ENCODE data around the gene GOLIM4. TPM values are rescaled to one million over a fixed set of nuclear protein-coding genes. Genes with fewer than 3 reads are reported as not detected.

Gene GOLIM4
- polyA plus RNA-seq, 2 of the 4 experiments (the other 2 are of a cell fraction) = 22.4 to 23.6 TPM

- ChIA-PET POLR2A (no interaction called here), CTCF (no interaction called here)
- ATAC-seq = no peak
- Histone ChIP-seq H3K4me1 (no peaks in the 10 kb centered on the region), H3K9me3 (no peaks in the 10 kb centered on the region), H3K27ac (no peak overlapping the region), H3K4me2 (no peak overlapping the region), H3K4me3 (no peak overlapping the region)
- DNase-seq (ENCODE audit: low read depth in 1 of 2, low spot score in 1 of 2) = no peak
- no peak for FAIRE-seq
- TF ChIP-seq FOSL2 (IDR thresholded peaks at IDR 0.05) (no peak), FOSL2 (CRISPR knock-in tag; IDR thresholded peaks at IDR 0.05) (no peak), RARB (CRISPR knock-in tag; IDR thresholded peaks at IDR 0.05) (no peak), HOXA7 (CRISPR knock-in tag; IDR thresholded peaks at IDR 0.05) (no peak)
- TF ChIP-seq, protein P1, sequence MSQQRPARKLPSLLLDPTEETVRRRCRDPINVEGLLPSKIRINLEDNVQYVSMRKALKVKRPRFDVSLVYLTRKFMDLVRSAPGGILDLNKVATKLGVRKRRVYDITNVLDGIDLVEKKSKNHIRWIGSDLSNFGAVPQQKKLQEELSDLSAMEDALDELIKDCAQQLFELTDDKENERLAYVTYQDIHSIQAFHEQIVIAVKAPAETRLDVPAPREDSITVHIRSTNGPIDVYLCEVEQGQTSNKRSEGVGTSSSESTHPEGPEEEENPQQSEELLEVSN (IDR thresholded peaks at IDR 0.05; ENCODE audit: borderline replicate concordance, low read depth) = no peak
- TF ChIP-seq, protein P2, sequence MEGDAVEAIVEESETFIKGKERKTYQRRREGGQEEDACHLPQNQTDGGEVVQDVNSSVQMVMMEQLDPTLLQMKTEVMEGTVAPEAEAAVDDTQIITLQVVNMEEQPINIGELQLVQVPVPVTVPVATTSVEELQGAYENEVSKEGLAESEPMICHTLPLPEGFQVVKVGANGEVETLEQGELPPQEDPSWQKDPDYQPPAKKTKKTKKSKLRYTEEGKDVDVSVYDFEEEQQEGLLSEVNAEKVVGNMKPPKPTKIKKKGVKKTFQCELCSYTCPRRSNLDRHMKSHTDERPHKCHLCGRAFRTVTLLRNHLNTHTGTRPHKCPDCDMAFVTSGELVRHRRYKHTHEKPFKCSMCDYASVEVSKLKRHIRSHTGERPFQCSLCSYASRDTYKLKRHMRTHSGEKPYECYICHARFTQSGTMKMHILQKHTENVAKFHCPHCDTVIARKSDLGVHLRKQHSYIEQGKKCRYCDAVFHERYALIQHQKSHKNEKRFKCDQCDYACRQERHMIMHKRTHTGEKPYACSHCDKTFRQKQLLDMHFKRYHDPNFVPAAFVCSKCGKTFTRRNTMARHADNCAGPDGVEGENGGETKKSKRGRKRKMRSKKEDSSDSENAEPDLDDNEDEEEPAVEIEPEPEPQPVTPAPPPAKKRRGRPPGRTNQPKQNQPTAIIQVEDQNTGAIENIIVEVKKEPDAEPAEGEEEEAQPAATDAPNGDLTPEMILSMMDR (IDR thresholded peaks at IDR 0.05) = no peak
Observed at GRCh38 chr3:168124291-168124690, 28.6 kb upstream of the GOLIM4 start.

DNA sequence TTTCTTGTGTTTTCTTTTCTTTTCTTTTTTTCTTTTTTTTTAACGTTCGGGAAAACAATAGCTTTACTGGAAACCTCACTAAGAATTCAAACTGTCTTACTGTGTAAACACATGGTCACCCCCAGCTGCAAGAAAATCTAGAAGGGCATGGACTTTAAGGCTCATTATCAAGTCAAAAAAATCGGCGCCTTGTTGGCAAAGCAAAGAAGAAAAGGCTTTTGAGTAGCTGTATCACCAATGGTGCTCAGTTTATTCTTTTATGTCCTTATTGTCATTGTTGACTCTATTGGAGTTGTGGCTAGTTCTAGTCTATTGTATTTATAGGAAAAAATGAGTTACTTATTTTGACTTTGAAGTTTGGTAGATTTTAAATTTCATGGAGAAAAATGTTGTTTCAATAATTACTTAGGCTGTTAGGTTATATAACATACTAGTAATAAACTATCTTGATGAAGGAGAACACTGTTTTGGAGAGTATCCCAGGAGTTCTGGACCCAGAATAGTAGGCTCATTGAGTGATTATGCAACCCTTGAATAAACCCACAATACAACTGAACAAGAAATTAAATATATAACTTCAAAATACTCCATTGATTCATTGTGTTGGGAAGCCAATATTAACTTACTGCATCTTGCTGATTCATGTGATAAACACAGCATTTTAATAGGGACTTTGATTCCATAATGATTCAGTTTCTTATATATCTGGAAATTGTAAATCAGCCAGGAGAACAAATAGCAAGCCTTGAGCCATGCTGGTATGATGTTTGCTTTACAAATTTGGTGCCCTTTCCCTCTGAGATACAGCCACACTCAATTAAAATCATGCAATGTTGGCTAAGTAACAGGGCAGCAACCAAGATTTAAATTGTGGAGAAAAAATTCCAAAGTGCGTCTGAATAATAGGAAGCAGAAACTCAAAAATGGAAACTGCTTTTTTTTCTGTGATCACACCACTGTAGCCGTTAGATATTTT lies 27.8 kb upstream of the GOLIM4 start:
- POLR2A ChIA-PET = no interaction called here
- Histone ChIP-seq H3K4me2 (no peak overlapping the region), H3K4me1 (no peaks in the 10 kb centered on the region), H3K4me3 (no peak overlapping the region), H3K9me3 (no peaks in the 10 kb centered on the region), H3K27ac (no peak overlapping the region)
- no peak for FAIRE-seq
- no peak for ATAC-seq
- 40% methylated on average over 6 of the region's 6 CpGs for WGBS (ENCODE audit: missing lambda C conversion rate)
- TF ChIP-seq HDAC2 (IDR thresholded peaks at IDR 0.05) = no peak
- TF ChIP-seq USF2 (IDR thresholded peaks at IDR 0.05) = no peak
- TF ChIP-seq POLR2AphosphoS2 (conservative IDR thresholded peaks at IDR 0.05; ENCODE audit: low read length) = no peak
- TF ChIP-seq NR3C1 (IDR thresholded peaks at IDR 0.05) = no peak
- TF ChIP-seq, protein P3, sequence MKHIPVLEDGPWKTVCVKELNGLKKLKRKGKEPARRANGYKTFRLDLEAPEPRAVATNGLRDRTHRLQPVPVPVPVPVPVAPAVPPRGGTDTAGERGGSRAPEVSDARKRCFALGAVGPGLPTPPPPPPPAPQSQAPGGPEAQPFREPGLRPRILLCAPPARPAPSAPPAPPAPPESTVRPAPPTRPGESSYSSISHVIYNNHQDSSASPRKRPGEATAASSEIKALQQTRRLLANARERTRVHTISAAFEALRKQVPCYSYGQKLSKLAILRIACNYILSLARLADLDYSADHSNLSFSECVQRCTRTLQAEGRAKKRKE (CRISPR knock-in tag; IDR thresholded peaks at IDR 0.05; ENCODE audit: low read depth) = no peak
- no peak for TF ChIP-seq TP53 (CRISPR knock-in tag; IDR thresholded peaks at IDR 0.05)
- TF ChIP-seq CBX2 (IDR thresholded peaks at IDR 0.05; ENCODE audit: borderline replicate concordance, low read depth) = no peak
- no peak for TF ChIP-seq RCOR1 (IDR thresholded peaks at IDR 0.05; ENCODE audit: low read depth, low read length)
- no peak for TF ChIP-seq MYC (IDR thresholded peaks at IDR 0.05; ENCODE audit: borderline replicate concordance, low read length)
- TF ChIP-seq, protein P1 (IDR thresholded peaks at IDR 0.05; ENCODE audit: borderline replicate concordance, low read depth) = no peak
- TF ChIP-seq GATA3 (IDR thresholded peaks at IDR 0.05; ENCODE audit: borderline replicate concordance) = no peak
- TF ChIP-seq ZFP36 (IDR thresholded peaks at IDR 0.05; ENCODE audit: borderline replicate concordance, partially characterized antibody) = no peak
- no peak for TF ChIP-seq RNF2 (IDR thresholded peaks at IDR 0.05; ENCODE audit: borderline replicate concordance, low read depth)
- no peak for TF ChIP-seq RAD21 (conservative IDR thresholded peaks at IDR 0.05 in 1 of 2, IDR thresholded peaks at IDR 0.05 in 1 of 2)
- TF ChIP-seq FOSB (CRISPR knock-in tag; IDR thresholded peaks at IDR 0.05) = no peak
- TF ChIP-seq, protein P4, sequence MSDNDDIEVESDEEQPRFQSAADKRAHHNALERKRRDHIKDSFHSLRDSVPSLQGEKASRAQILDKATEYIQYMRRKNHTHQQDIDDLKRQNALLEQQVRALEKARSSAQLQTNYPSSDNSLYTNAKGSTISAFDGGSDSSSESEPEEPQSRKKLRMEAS (IDR thresholded peaks at IDR 0.05) = no peak
- TF ChIP-seq NPAS2 (CRISPR knock-in tag; IDR thresholded peaks at IDR 0.05; ENCODE audit: borderline replicate concordance) = no peak
- CTCF ChIA-PET = no interaction called here
- DNase-seq (ENCODE audit: low read depth in 1 of 2, low spot score in 1 of 2) = no peak

Measured in A549 (cell line).